ENCODE measurements around the gene DEGS1.

The DEGS1 gene

DNA sequence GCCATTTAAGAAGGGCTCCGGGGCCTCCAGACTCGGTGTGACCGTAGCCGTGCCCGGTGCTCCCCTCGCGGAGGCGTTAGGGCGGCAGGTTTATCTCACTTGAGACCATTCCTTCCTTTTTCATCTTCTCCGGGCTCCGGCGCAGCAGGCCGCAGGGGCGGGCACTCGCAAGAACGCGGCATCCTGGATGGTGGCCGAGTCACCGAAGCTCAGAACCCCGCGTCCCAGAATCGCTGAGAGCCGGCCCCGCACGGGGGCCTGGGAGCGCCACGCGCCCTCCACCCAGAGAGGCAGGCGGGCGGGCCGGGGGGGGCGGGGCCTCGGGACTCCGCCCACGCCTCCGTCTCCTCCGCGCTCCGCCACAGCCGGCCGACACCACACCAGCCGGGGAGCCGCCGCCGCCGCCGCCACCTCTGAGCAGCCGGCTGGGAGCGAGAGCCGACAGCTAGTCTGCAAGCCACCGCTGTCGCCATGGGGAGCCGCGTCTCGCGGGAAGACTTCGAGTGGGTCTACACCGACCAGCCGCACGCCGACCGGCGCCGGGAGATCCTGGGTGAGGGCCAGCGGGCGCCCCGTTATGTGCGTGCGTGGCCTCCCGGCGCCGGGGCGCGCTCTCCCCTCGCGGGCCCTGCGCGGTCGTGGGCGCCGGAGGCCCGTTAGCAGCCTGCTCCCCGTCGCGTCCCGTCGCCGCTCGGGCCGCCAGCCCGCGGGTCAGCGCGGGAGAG is at the start of gene DEGS1:
Gene DEGS1 (plus strand): TSS at position 375 of the 725 bp plus-strand sequence. CDS start 97 bp downstream, at position 472.
- Histone ChIP-seq H3K79me2 (ENCODE audit: control insufficient read depth, low read length) (peaks cover 50% of the 10 kb centered on the region), H3K4me2 (ENCODE audit: low read length) (peak within 1 kb of the TSS; percentile 86), H3K4me1 (ENCODE audit: control insufficient read depth, low read length) (peaks cover 60% of the 10 kb centered on the region), H3K36me3 (ENCODE audit: control insufficient read depth, low read length) (peaks cover 49% of the 10 kb centered on the region), H3F3A (ENCODE audit: control insufficient read depth, insufficient read depth) (peaks cover 25% of the 10 kb centered on the region), H3K9me3 (ENCODE audit: control insufficient read depth, insufficient read depth, low read length) (no peaks in the 10 kb centered on the region), H3K27ac (ENCODE audit: low read depth, low read length) (peak within 1 kb of the TSS; percentile 91), H3K9me2 (replicated peaks; ENCODE audit: control insufficient read depth, low read length) (no peaks in the 10 kb centered on the region), H3K27me3 (ENCODE audit: control insufficient read depth, low read length) (no peaks in the 10 kb centered on the region), H4K20me1 (ENCODE audit: control insufficient read depth, insufficient read depth, low read depth, low read length) (peaks cover 12% of the 10 kb centered on the region; the same call in 1 of the 2 replicates), H3K4me3 (ENCODE audit: low read length) (peak within 1 kb of the TSS; percentile 92)
- TF ChIP-seq, protein P1, sequence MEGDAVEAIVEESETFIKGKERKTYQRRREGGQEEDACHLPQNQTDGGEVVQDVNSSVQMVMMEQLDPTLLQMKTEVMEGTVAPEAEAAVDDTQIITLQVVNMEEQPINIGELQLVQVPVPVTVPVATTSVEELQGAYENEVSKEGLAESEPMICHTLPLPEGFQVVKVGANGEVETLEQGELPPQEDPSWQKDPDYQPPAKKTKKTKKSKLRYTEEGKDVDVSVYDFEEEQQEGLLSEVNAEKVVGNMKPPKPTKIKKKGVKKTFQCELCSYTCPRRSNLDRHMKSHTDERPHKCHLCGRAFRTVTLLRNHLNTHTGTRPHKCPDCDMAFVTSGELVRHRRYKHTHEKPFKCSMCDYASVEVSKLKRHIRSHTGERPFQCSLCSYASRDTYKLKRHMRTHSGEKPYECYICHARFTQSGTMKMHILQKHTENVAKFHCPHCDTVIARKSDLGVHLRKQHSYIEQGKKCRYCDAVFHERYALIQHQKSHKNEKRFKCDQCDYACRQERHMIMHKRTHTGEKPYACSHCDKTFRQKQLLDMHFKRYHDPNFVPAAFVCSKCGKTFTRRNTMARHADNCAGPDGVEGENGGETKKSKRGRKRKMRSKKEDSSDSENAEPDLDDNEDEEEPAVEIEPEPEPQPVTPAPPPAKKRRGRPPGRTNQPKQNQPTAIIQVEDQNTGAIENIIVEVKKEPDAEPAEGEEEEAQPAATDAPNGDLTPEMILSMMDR (IDR thresholded peaks at IDR 0.05; ENCODE audit: low read depth, low read length, poor library complexity, severe bottlenecking), result no peak
- no peak for TF ChIP-seq EZH2phosphoT487 (IDR thresholded peaks at IDR 0.05; ENCODE audit: borderline replicate concordance, low read length)

DNA sequence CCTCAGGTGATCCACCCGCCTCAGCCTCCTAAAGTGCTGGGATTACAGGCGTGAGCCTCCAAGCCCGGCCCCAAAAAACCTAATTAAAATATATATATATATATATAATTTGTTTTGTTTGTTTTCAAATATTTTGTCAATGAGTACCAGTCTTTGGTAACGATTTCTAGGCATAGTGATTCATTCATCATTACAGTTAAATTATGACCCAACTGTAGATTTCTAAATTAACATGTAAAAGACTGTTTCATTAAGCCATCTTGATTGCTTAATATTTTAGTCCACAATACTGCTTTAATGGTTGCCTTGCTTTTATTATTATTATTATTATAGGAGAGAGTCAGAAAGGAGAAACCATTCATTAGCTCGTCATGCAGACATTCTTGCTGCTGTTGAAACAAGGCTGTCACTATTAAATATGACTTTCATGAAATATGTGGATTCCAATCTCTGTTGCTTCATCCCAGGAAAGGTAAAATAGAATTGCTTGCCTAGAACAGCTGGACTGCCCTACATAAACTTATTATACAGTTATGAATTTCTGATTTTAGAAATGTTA is 49.2 kb upstream of the DEGS1 start:
- no peak overlapping the region for H3K4me2 ChIP-seq (ENCODE audit: low read length)
- H3K4me1 ChIP-seq (ENCODE audit: control insufficient read depth, low read length), result no peaks in the 10 kb centered on the region
- H4K20me1 ChIP-seq (ENCODE audit: control insufficient read depth, insufficient read depth, low read depth, low read length), result no peaks in the 10 kb centered on the region
- TF ChIP-seq EZH2phosphoT487 (IDR thresholded peaks at IDR 0.05; ENCODE audit: borderline replicate concordance, low read length), result no peak
- TF ChIP-seq, protein P1 (IDR thresholded peaks at IDR 0.05; ENCODE audit: low read depth, low read length, poor library complexity, severe bottlenecking), result no peak
- H3K9me3 ChIP-seq (ENCODE audit: control insufficient read depth, insufficient read depth, low read length), result no peaks in the 10 kb centered on the region
- no peak overlapping the region for H3K27ac ChIP-seq (ENCODE audit: low read depth, low read length)
- no peaks in the 10 kb centered on the region for H3K9me2 ChIP-seq (replicated peaks; ENCODE audit: control insufficient read depth, low read length)
- H3F3A ChIP-seq (ENCODE audit: control insufficient read depth, insufficient read depth), result peaks cover 4% of the 10 kb centered on the region; the same call in 1 of the 2 replicates
- H3K79me2 ChIP-seq (ENCODE audit: control insufficient read depth, low read length), result peaks cover 12% of the 10 kb centered on the region
- no peak overlapping the region for H3K4me3 ChIP-seq (ENCODE audit: low read length)
- peaks cover 68% of the 10 kb centered on the region for H3K36me3 ChIP-seq (ENCODE audit: control insufficient read depth, low read length)
- no peaks in the 10 kb centered on the region for H3K27me3 ChIP-seq (ENCODE audit: control insufficient read depth, low read length)

DNA sequence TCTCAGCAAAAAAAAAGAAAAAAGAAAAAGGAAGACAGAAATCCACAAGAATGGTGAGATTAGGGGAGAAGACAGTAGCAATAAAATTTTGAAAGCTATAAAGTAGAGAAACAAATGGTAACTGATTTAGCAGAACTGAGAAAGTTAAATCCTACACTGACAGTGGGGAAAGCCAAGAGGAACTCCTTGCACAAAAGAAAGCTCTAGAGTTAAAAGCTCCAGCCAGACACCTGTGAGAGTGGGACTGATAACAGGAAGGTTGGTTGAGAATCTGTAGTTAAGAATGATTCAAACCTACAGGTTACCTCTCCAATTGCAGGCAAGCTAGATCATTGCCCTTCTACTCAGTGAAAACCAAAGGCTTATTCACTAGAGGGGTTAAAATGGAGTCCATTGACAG is 45.5 kb upstream of the DEGS1 start:
- Histone ChIP-seq H3K4me2 (ENCODE audit: low read length) (no peak overlapping the region), H3K9me3 (ENCODE audit: control insufficient read depth, insufficient read depth, low read length) (no peaks in the 10 kb centered on the region), H3K27me3 (ENCODE audit: control insufficient read depth, low read length) (no peaks in the 10 kb centered on the region), H3K4me3 (ENCODE audit: low read length) (no peak overlapping the region), H4K20me1 (ENCODE audit: control insufficient read depth, insufficient read depth, low read depth, low read length) (no peaks in the 10 kb centered on the region), H3K79me2 (ENCODE audit: control insufficient read depth, low read length) (no peaks in the 10 kb centered on the region), H3K4me1 (ENCODE audit: control insufficient read depth, low read length) (no peaks in the 10 kb centered on the region), H3K36me3 (ENCODE audit: control insufficient read depth, low read length) (peaks cover 54% of the 10 kb centered on the region), H3K27ac (ENCODE audit: low read depth, low read length) (no peak overlapping the region), H3K9me2 (replicated peaks; ENCODE audit: control insufficient read depth, low read length) (no peaks in the 10 kb centered on the region), H3F3A (ENCODE audit: control insufficient read depth, insufficient read depth) (peaks cover 4% of the 10 kb centered on the region; the same call in 1 of the 2 replicates)
- no peak for TF ChIP-seq EZH2phosphoT487 (IDR thresholded peaks at IDR 0.05; ENCODE audit: borderline replicate concordance, low read length)
- TF ChIP-seq, protein P1 (IDR thresholded peaks at IDR 0.05; ENCODE audit: low read depth, low read length, poor library complexity, severe bottlenecking), result no peak
